NCI-H1930 (cell line): ENCODE results near the gene CTNNA1.
"Not testable (repeated sequence)": the region's sequence is repeated elsewhere in the genome, so short reads cannot be mapped to it uniquely, and the experiment has no call there.

Experiments
- DNase-seq, 2 experiments: peaks; one replicate each; lab custom pipeline; 2025; lab: John Stamatoyannopoulos, UW

Gene CTNNA1

GRCh38 chr5:138757061-138757776 is 4.0 kb downstream of the CTNNA1 start:
- no peak for DNase-seq

- no peak for DNase-seq
Observed at GRCh38 chr5:138760448-138761110, 7.4 kb downstream of the CTNNA1 start.

- not testable (repeated sequence) for DNase-seq
Observed at GRCh38 chr5:138761115-138761514, 7.9 kb downstream of the CTNNA1 start.

- not testable (repeated sequence) for DNase-seq
Observed at GRCh38 chr5:138761670-138762069, 8.4 kb downstream of the CTNNA1 start.

- DNase-seq = no peak
Observed at GRCh38 chr5:138762110-138762509, 8.9 kb downstream of the CTNNA1 start.

- no peak for DNase-seq
Observed at GRCh38 chr5:138763037-138763778, 10.0 kb downstream of the CTNNA1 start.

GRCh38 chr5:138770291-138770690 is 17.1 kb downstream of the CTNNA1 start:
- DNase-seq = no peak

GRCh38 chr5:138770977-138771376 is 17.8 kb downstream of the CTNNA1 start:
- DNase-seq = no peak

GRCh38 chr5:138772986-138773594 is 19.9 kb downstream of the CTNNA1 start:
- DNase-seq = no peak

- not testable (repeated sequence) for DNase-seq
Observed at GRCh38 chr5:138773624-138774023, 20.4 kb downstream of the CTNNA1 start.

GRCh38 chr5:138775034-138775433 is 21.8 kb downstream of the CTNNA1 start:
- DNase-seq = no peak

GRCh38 chr5:138778234-138778633 is 25.0 kb downstream of the CTNNA1 start:
- no peak for DNase-seq

GRCh38 chr5:138783976-138784375 is 30.8 kb downstream of the CTNNA1 start:
- DNase-seq = no peak

GRCh38 chr5:138784590-138784989 is 31.4 kb downstream of the CTNNA1 start:
- no peak for DNase-seq

- DNase-seq = peak; percentile 0 to 41
Observed at GRCh38 chr5:138789771-138790242, 36.6 kb downstream of the CTNNA1 start.

- DNase-seq = no peak
Observed at GRCh38 chr5:138790684-138791083, 37.5 kb downstream of the CTNNA1 start.

GRCh38 chr5:138792195-138792790 is 39.1 kb downstream of the CTNNA1 start:
- no peak for DNase-seq

GRCh38 chr5:138793575-138793974 is 40.4 kb downstream of the CTNNA1 start:
- DNase-seq = no peak

- DNase-seq = no peak
Observed at GRCh38 chr5:138803285-138803684, 50.1 kb downstream of the CTNNA1 start.

GRCh38 chr5:138803935-138804334 is 50.7 kb downstream of the CTNNA1 start:
- no peak for DNase-seq

GRCh38 chr5:138805096-138805495 is 51.9 kb downstream of the CTNNA1 start:
- no peak for DNase-seq

- no peak for DNase-seq
Observed at GRCh38 chr5:138807182-138807581, 54.0 kb downstream of the CTNNA1 start.
